ENCODE results near the gene DYRK1A.

- TF ChIP-seq CTCF (IDR thresholded peaks at IDR 0.05) = no peak
- no peak for TF ChIP-seq POLR2A (IDR thresholded peaks at IDR 0.05)
Measured at GRCh38 chr21:37455504-37455911, 88.9 kb downstream of the DYRK1A start.

All from uterus (tissue), 2 donors.